Calu3 (cell line): ENCODE measurements around the gene WDR37. TPM values are rescaled to one million over a fixed set of nuclear protein-coding genes. Genes with fewer than 3 reads are reported as not detected.
"Not testable (repeated sequence)": the region's sequence is repeated elsewhere in the genome, so short reads cannot be mapped to it uniquely, and the experiment has no call there.

Source experiments
- BruUV-seq: library from RNA; stranded (reverse); fragments of 400-500 nt; replicated peaks from 2 replicates; lab custom pipeline; 2021; lab: Mats Ljungman, UMichigan
- CTCF ChIA-PET: fragments of 300-600 bp; sonication (Branson Sonifier 250); formaldehyde crosslinking; loops from one replicate; lab custom pipeline; 2022; ENCODE audit warnings: antibody characterized with exemption; lab: Charles Lee
- DNase-seq: peaks from one replicate; pipeline ENCODE4 v3.0.0; 2022
- H3K27ac Mint-ChIP-seq: one replicate; pipeline ENCODE4 v1.8.0; 2022; ENCODE audit warnings: mixed read lengths; ENCODE audit not compliant: unreplicated experiment
- H3K27me3 Mint-ChIP-seq: one replicate; pipeline ENCODE4 v1.8.0; 2022; ENCODE audit warnings: mixed read lengths; ENCODE audit not compliant: unreplicated experiment
- H3K36me3 Mint-ChIP-seq: one replicate; pipeline ENCODE4 v1.8.0; 2022; ENCODE audit warnings: mild to moderate bottlenecking, moderate library complexity, mixed read lengths; ENCODE audit not compliant: insufficient read depth, unreplicated experiment
- H3K4me1 Mint-ChIP-seq: one replicate; pipeline ENCODE4 v1.8.0; 2022; ENCODE audit warnings: mild to moderate bottlenecking, low read depth, mixed read lengths; ENCODE audit not compliant: unreplicated experiment
- H3K4me3 Mint-ChIP-seq: one replicate; pipeline ENCODE4 v1.8.0; 2022; ENCODE audit warnings: mild to moderate bottlenecking, low read depth, moderate library complexity, mixed read lengths; ENCODE audit not compliant: unreplicated experiment
- H3K9me3 Mint-ChIP-seq: one replicate; pipeline ENCODE4 v1.8.0; 2022; ENCODE audit warnings: low read depth, mixed read lengths; ENCODE audit not compliant: unreplicated experiment
- intact Hi-C: fragments of 100-400 bp; cut with micrococcal nuclease; formaldehyde crosslinking; loops from one replicate; pipeline ENCODE4 v1.10.0; 2022; ENCODE audit not compliant: unreplicated experiment
- total RNA-seq: library from RNA; stranded (reverse); gene quantifications from 2 replicates; pipeline ENCODE4 v1.2.3, GENCODE V29; 2022
- TF ChIP-seq, protein P1 (sequence below): fragments of 200-600 bp; IDR thresholded peaks from one replicate; pipeline ENCODE4 v1.8.0; 2022; ENCODE audit warnings: antibody characterized with exemption; ENCODE audit not compliant: unreplicated experiment

Gene WDR37
- total RNA-seq, 1 experiment from 2014 or later: 17.8 TPM

DNA sequence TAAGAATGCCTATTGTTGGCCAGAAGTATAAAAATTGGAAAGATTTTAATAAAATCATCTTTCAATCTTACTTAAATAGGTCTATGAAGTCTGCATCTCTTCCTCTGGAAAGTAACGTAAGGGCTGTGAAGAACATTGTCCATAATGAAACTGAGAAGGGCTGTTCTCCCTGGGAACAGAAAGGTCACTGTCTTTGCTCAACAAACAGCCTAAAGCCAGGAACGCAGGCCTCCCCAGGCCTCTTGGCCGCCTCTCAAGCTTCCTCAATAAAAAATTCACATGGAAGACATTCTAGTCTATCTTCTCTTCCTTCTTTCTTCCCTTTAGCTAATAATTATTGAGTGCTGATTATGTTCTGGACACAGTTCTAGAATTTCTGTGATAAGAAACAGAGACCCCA, 21.4 kb upstream of the WDR37 start:
- Mint-ChIP-seq H3K36me3 (peaks cover 41% of the 10 kb centered on the region), H3K27ac (no peak overlapping the region), H3K27me3 (no peaks in the 10 kb centered on the region), H3K4me1 (no peaks in the 10 kb centered on the region), H3K4me3 (no peak overlapping the region), H3K9me3 (no peaks in the 10 kb centered on the region)
- TF ChIP-seq, protein P1, sequence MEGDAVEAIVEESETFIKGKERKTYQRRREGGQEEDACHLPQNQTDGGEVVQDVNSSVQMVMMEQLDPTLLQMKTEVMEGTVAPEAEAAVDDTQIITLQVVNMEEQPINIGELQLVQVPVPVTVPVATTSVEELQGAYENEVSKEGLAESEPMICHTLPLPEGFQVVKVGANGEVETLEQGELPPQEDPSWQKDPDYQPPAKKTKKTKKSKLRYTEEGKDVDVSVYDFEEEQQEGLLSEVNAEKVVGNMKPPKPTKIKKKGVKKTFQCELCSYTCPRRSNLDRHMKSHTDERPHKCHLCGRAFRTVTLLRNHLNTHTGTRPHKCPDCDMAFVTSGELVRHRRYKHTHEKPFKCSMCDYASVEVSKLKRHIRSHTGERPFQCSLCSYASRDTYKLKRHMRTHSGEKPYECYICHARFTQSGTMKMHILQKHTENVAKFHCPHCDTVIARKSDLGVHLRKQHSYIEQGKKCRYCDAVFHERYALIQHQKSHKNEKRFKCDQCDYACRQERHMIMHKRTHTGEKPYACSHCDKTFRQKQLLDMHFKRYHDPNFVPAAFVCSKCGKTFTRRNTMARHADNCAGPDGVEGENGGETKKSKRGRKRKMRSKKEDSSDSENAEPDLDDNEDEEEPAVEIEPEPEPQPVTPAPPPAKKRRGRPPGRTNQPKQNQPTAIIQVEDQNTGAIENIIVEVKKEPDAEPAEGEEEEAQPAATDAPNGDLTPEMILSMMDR: no peak
- CTCF ChIA-PET: no interaction called here
- intact Hi-C loops: no loop called here
- no TSS peak for BruUV-seq
- no peak for DNase-seq

GRCh38 chr10:1035201-1035600, 21.0 kb upstream of the WDR37 start:
- CTCF ChIA-PET: no interaction called here
- no TSS peak for BruUV-seq
- Mint-ChIP-seq H3K4me3 (no peak overlapping the region), H3K27me3 (no peaks in the 10 kb centered on the region), H3K27ac (no peak overlapping the region), H3K9me3 (no peaks in the 10 kb centered on the region), H3K36me3 (peaks cover 45% of the 10 kb centered on the region), H3K4me1 (no peaks in the 10 kb centered on the region)
- TF ChIP-seq, protein P1: no peak
- DNase-seq: no peak
- intact Hi-C loops: no loop called here

DNA sequence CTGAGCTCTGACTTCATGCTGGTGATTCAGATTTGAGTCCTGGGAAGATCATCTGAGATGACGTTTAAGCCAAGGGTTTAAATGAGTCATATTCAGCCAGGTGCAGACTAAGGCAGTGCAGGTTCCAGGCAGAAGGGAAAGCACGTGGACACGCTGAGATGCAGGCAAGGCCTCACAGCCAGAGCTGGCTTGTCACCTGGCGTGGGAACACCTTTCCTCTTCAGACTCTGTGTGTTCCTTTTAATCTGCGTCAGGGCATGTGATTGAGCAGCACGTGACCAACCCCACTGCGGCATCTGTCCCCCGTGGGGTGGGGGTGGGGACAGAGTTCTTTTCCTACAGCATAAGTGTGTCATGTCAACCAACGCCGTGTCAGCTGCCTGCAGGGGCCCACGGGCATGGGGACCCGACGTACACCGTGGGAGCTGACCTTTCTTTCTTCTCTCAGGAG, 19.8 kb upstream of the WDR37 start:
- Mint-ChIP-seq H3K36me3 (peaks cover 56% of the 10 kb centered on the region), H3K4me1 (no peaks in the 10 kb centered on the region), H3K27ac (peak overlapping the region; percentile 44), H3K9me3 (no peaks in the 10 kb centered on the region), H3K4me3 (no peak overlapping the region), H3K27me3 (no peaks in the 10 kb centered on the region)
- no peak for DNase-seq
- no TSS peak for BruUV-seq
- TF ChIP-seq, protein P1: no peak
- CTCF ChIA-PET: interaction anchor here (0.6 to 0.7 kb wide), 2 partner anchors 13 to 618 kb away, joined by 4 read pairs; no protein-coding TSS in a partner anchor
- intact Hi-C loops: no loop called here

DNA sequence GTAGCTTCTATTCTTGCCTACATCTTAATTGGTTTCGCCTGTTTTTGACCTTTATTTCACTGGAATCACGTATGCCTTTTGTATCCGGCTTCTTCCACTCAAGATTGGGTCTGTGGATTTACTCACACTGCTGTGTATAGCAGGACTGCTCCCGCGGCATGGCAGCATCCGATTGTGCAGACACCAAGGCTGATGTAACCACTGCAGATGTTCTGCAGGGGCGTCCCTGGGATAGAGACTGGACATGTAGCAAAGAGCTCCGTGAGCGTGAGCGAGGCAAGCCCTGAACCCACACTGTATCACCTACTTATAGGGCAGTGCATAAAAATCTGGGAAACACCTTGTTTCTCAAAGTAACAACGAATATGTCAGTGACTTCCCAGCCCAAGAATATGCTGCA, 19.1 kb upstream of the WDR37 start:
- Mint-ChIP-seq H3K4me3 (no peak overlapping the region), H3K27me3 (no peaks in the 10 kb centered on the region), H3K4me1 (no peaks in the 10 kb centered on the region), H3K27ac (peak overlapping the region; percentile 44), H3K9me3 (no peaks in the 10 kb centered on the region), H3K36me3 (peaks cover 63% of the 10 kb centered on the region)
- no peak for DNase-seq
- CTCF ChIA-PET: no interaction called here
- TF ChIP-seq, protein P1: no peak
- BruUV-seq: no TSS peak
- intact Hi-C loops: no loop called here

DNA sequence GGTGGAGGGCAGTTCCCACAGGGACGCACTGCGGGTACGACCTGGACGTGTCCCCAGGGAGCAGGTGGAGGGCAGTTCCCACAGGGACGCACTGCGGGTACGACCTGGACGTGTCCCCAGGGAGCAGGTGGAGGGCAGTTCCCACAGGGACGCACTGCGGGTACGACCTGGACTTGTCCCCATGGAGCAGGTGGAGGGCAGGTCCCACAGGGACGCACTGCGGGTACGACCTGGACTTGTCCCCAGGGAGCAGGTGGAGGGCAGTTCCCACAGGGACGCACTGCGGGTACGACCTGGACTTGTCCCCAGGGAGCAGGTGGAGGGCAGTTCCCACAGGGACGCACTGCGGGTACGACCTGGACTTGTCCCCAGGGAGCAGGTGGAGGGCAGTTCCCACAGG, 17.4 kb upstream of the WDR37 start:
- H3K36me3 Mint-ChIP-seq: peaks cover 76% of the 10 kb centered on the region
- H3K4me1 Mint-ChIP-seq, DNase-seq, H3K4me3 Mint-ChIP-seq, BruUV-seq, intact Hi-C loops, CTCF ChIA-PET, H3K27me3 Mint-ChIP-seq, H3K9me3 Mint-ChIP-seq, H3K27ac Mint-ChIP-seq: not testable (repeated sequence)
